Right forelimb (tissue), 1 donor: Measurements from ENCODE around the gene IMP3.
"Not testable (repeated sequence)": the region's sequence is repeated elsewhere in the genome, so short reads cannot be mapped to it uniquely, and the experiment has no call there.

Experiments used
- DNase-seq: peaks from one replicate; pipeline ENCODE4 v3.0.0-alpha.2; 2018

IMP3 gene

GRCh38 chr15:75639709-75640482 is at the start of gene IMP3:
TSS of gene IMP3 (minus strand) at chr15:75640224. CDS start at chr15:75640168, 56 bp downstream.
- DNase-seq: peak; percentile 95

DNA sequence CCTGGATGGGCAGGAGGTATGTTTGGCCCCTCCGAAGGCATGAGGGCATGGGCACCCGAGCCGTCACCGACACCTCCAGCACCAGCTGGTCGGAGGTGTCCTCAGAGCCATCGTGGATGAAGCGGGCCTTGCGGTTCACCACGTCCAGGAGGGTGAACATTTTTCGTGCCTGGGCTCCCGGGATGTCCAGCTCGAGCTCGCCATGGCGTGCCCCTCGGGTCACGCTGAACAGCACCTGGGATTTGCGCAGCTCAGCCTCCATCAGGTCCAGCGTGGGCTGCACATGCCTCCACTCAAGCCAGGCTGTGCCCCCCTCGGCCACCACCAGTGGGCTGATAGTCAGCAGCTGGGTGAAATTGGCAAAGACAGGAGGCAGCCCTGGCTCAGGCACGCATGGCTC is 49.4 kb upstream of the IMP3 start:
- not testable (repeated sequence) for DNase-seq

- no peak for DNase-seq
Measured at GRCh38 chr15:75688831-75689230, 48.8 kb upstream of the IMP3 start.

DNA sequence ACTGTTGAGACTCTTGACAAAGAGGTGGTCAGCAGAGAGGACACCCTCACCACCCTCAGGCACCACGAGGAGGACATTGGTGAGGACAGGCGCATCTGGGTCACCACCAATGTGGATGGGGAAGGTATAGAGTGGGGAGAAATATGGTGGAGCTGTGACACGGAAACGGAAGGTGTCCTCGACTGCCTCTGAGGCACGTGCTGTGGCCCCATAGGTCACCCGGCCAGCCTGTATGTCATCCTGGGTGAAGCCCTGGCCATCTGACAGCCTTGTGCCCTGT is 48.2 kb upstream of the IMP3 start:
- no peak for DNase-seq

- DNase-seq: no peak
Measured at GRCh38 chr15:75687486-75688277, 47.7 kb upstream of the IMP3 start.

DNA sequence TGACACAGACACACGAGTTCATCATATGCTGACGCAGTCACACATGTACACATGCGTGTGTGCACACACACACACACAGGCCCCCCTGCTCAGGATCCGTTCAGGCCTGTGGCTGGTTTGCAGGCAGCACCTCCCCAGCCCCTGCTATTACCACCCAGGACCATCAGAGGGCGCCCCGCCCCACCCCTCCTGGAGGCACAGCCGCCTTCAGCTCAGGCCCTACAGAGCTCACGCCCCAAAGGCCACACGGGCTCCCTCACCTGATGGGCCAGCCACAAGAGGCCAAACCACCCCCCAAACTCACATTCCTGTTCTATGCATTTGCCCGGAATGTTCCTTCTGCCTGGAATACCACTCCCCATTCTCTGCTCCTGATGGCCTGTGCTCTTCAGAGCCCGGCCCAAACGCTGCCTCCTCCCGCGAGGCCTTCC is 46.2 kb upstream of the IMP3 start:
- peak; percentile 89 for DNase-seq

DNA sequence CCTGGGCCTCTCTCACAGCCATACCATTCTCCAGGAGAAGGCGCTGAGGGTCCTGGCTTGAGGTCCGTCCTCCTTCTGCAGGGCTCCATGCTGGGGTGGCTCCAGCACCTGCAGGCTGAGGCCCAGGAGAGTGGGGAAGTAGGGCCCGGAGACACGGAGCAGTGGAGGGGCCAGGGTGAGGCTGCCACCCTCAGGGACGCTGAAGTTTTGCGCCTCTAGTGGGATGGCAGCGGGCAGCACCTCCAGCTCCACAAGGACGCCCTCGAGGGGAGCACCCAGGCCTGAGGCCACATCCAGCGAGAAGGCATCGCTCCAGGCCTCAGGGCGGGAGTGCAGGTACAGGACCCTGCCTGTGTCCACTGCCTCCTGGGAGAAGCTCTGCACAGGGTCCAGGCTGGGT is 45.2 kb upstream of the IMP3 start:
- DNase-seq: no peak

- no peak for DNase-seq
Measured at GRCh38 chr15:75684648-75685047, 44.6 kb upstream of the IMP3 start.

DNA sequence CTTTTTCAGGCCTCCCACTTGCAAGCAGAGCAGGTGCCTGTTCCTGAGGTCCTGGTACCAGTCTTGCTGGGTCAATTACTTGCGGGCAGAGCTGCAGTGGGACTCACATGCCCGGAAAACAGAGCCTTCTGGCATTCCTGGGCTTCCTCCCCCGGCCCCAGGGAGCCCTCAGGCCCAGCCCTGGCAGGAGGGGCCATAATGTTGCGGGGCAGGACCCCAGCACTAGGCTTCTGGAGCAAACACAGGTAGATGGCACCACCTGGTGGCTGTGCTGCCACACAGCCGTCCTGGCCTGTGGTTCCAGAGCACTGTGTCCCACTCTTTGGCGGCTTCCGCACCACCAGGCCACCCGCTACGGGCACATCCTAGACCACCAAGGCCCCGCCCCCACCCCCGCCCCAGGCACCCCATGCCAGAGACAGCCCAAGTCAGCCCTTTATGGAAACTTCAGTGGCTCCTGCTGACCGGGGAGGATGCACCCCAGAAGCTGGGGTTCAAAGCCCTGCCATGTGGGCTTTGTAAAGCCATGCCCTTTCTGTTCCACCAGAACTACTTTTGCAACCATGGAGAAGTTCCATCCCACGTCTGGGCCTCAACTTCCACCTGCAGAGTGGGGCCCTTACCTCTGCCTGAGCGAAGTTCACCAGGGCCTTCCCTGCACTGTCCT is 43.8 kb upstream of the IMP3 start:
- DNase-seq: peak; percentile 84

DNA sequence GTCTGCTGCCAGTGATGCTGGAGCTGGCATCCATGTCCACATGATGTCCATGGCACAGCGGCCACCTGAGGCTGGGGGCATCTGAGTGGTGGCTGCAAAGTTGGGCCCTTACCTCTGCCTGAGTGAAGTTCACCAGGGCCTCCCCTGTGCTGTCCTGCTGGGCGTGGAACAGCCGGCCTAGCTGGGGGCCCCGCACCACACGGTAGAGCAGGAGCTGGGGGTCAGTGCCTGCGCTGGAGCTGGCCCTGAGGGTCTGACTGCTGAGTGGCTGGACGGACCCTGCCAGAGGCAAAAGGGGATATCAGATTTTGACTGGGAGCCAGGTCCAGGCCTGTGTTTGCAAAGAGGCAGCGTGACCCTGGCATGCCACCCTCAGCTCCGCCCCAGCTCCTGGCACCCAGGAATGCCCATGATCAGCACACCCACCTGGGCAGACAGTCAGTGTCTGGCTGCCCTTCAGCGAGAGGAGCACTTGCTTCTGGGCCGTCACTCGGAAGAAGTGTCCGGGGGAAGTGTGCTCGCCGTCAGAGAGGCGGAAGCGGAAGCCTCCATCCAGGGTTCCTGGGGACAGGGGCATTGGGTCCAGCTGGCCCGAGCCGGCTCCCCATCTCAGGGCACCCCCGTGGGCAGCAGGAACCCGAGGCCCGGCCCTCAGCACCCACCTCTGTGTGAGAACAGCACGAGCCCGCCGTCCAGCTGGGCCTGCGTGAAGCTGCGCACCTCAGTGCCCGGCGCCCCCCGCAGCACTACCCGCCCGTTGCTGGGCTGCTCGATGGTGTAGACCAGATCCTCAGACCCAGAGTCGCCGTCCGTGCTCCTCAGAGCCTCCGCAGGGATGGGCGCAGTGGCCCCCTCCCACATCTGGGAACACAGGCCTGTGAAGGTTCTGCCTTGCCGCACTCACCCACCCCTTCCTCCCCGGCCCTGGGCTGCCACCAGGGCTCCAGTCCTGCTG is 42.4 kb upstream of the IMP3 start:
- no peak for DNase-seq

DNA sequence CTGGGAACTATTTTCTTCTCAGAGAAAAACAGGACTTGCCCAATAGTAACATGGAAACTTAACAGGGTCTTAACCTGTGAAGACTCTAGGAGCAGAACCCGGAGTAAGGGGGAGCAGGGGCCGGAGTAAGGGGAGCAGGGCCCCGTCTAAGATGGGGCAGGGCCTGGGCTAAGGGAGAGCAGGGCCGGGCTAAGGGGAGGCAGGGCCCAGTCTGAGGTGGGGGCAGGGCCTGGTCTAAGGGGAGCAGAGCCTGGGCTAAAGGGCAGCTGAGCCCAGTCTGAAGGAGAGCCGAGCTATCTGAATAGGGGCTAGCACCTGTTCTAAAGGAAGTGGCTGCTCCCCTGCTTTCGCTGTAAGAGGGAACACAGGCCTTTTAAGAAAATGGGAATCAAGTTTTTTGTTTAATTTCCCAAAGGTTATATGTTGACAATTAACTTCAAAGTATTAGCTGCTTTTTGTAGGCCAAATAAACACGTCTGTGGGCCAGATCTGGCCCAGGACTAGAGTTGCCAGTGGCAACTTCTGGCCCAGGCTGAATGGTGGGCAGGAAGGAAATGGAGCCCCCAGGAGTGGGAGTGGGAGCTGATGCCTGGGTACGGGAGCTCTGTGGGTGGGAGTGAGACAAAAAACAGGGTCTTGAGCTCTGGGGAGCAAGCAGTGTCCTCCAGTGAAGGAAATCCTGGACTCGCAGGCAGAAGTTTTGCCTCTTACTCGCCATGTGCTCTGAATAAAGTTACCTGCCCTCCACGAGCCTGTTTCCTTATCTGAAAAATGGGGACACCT is 40.2 kb upstream of the IMP3 start:
- DNase-seq: no peak

DNA sequence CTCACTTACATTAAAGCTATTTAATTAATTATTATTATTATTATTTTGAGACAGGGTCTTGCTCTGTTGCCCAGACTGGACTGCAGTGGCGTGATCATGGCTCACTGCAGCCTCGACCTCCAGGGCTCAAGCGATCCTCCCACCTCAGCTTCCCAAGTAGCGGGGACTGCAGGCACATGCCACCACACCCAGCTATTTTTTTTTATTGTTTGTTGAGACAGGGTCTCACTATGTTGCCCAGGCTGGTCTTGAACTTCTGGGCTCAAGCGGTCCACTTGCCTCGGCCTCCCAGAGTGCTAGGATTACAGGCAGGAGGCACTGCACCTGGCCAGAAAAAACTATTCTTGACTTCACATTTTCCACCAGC is 38.3 kb upstream of the IMP3 start:
- not testable (repeated sequence) for DNase-seq

- no peak for DNase-seq
Measured at GRCh38 chr15:75677465-75678323, 37.7 kb upstream of the IMP3 start.

GRCh38 chr15:75676688-75677464 is 36.9 kb upstream of the IMP3 start:
- no peak for DNase-seq

DNA sequence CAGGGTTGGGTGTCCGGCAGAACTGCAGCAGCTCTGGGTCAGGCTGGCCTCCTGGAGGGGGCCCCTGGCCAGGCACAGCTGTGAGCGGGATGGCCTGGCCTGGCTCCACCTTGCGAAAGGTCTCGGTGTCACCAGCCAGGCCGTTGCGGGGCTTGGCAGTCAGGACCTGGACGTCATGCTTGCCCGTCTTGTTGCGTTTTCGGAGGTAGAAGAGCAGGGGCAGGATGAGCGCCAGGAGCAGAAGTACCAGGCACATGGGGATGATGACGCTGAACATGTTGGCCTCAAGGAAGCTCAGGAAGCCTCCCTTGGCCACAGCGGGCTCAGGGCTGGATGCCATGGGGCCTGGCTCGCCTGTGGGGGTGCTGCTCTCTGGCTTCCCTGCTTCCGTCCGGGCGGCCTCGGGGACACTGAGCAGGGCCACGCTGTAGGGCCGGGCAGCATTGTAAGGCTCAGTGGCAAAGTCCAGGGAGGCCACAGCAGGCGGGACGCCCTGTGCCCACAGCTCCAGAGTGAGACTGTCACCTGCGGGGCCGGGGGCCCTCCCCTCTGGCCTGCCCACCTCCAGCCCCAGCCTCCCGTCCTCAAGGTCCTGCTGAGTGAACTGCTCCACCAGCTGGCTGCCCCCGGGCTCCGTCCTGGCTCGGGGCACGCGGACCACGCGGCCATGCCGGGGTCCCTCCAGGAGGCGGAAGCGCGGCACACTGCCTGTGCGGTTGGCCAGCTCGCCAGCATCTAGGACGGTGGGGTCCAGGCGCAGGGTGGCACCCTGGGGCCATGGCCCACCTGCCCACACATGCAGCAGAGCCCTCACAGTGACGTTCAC is 35.8 kb upstream of the IMP3 start:
- DNase-seq: no peak

DNA sequence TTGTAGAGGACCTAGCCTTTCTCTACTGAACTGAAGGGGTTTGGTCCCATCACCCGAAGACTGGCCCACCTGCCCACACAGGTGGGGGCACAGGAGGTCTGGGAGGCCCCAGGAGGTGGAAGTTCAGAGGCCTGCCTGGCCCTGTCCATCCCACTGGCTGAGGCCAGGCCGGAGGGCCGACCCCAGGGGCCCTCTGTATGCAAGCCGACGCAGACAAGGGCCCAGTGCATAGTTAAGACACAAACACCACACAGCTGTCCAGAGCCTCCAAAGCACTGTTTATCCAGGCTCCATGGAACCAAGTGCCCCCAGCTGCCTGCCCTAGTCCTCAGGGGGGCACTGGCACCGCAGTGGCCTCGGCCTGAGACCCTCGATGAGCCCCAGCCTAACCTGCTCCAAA is 34.3 kb upstream of the IMP3 start:
- no peak for DNase-seq

GRCh38 chr15:75673426-75674235 is 33.6 kb upstream of the IMP3 start:
- DNase-seq: peak; percentile 85
